IMR-90 (cell line): Measurements from ENCODE around the gene RBBP8. TPM values are rescaled to one million over a fixed set of nuclear protein-coding genes. Genes with fewer than 3 reads are reported as not detected.

Experiments
- ATAC-seq: fragments of 200-7000 bp; cut with Tn5 transposase; 2 replicates; pipeline ENCODE4 v1.9.1; 2020; ENCODE audit warnings: low read depth, mild to moderate bottlenecking, moderate library complexity
- BruUV-seq: library from RNA; stranded (reverse); fragments of 400-500 nt; replicated peaks from 2 replicates; lab custom pipeline; 2021; lab: Mats Ljungman, UMichigan
- CTCF ChIA-PET: fragments of 300-600 bp; formaldehyde crosslinking; extraction: SDS; loops from one replicate; lab custom pipeline; 2021; ENCODE audit warnings: antibody characterized with exemption; lab: Yijun Ruan, JAX
- POLR2A ChIA-PET: fragments of 300-600 bp; sonication (Branson Sonifier 250); formaldehyde crosslinking; loops from one replicate; lab custom pipeline; 2022; ENCODE audit warnings: antibody characterized with exemption; ENCODE audit not compliant: unreplicated experiment; lab: Charles Lee
- DNase-seq: peaks from one replicate; pipeline ENCODE4 v3.0.0; 2013
- H2AFZ ChIP-seq: replicated peaks from 2 replicates; pipeline ENCODE3; 2013; ENCODE audit warnings: low read length, mild to moderate bottlenecking; ENCODE audit not compliant: poor library complexity
- H2AK5ac ChIP-seq: 2 replicates; pipeline ENCODE4 v1.6.1; 2013; ENCODE audit warnings: low read depth, low read length, inconsistent platforms
- H2AK9ac ChIP-seq: replicated peaks from 2 replicates; pipeline ENCODE3; 2013; ENCODE audit warnings: mild to moderate bottlenecking, low read depth, low read length, moderate library complexity; ENCODE audit not compliant: poor library complexity
- H2BK120ac ChIP-seq: 2 replicates; pipeline ENCODE4 v1.6.1; 2013; ENCODE audit warnings: low read depth, low read length, inconsistent platforms
- H2BK15ac ChIP-seq: 3 replicates; pipeline ENCODE4 v1.6.1; 2013; ENCODE audit warnings: low read depth, low read length, inconsistent platforms
- H2BK20ac ChIP-seq: 2 replicates; pipeline ENCODE4 v1.6.1; 2013; ENCODE audit warnings: low read depth, mild to moderate bottlenecking, inconsistent platforms, low read length, moderate library complexity
- H2BK5ac ChIP-seq: 2 replicates; pipeline ENCODE4 v1.6.1; 2013; ENCODE audit warnings: mild to moderate bottlenecking, low read depth, low read length, inconsistent platforms; ENCODE audit not compliant: poor library complexity, severe bottlenecking
- H3K14ac ChIP-seq: replicated peaks from 2 replicates; pipeline ENCODE4 v1.6.1; 2013; ENCODE audit warnings: low read depth, low read length, inconsistent platforms
- H3K18ac ChIP-seq: 2 replicates; pipeline ENCODE4 v1.6.1; 2013; ENCODE audit warnings: low read depth, low read length, control low read depth
- H3K23ac ChIP-seq: 2 replicates; pipeline ENCODE4 v1.6.1; 2013; ENCODE audit warnings: low read depth, low read length, inconsistent platforms
- H3K27ac ChIP-seq: 2 replicates; pipeline ENCODE4 v1.5.1; 2013; ENCODE audit warnings: mild to moderate bottlenecking, control low read depth, low read length; ENCODE audit not compliant: insufficient read depth
- H3K27me3 ChIP-seq: 2 replicates; pipeline ENCODE4 v1.6.1; 2013; ENCODE audit warnings: low read length; ENCODE audit not compliant: control insufficient read depth, insufficient read depth
- H3K36me3 ChIP-seq: 2 replicates; pipeline ENCODE4 v1.6.1; 2013; ENCODE audit warnings: low read length, mixed read lengths; ENCODE audit not compliant: control insufficient read depth, insufficient read depth
- H3K4ac ChIP-seq: 2 replicates; pipeline ENCODE4 v1.6.1; 2013; ENCODE audit warnings: low read depth, low read length, inconsistent platforms
- H3K4me1 ChIP-seq: 2 replicates; pipeline ENCODE4 v1.6.1; 2013; ENCODE audit warnings: low read length, mixed read lengths; ENCODE audit not compliant: control insufficient read depth, insufficient read depth
- H3K4me2 ChIP-seq: 2 replicates; pipeline ENCODE4 v1.6.1; 2013; ENCODE audit warnings: low read depth, mild to moderate bottlenecking, control low read depth, low read length, moderate library complexity
- H3K4me3 ChIP-seq: 2 replicates; pipeline ENCODE4 v1.5.1; 2013; ENCODE audit warnings: low read depth, mild to moderate bottlenecking, control low read depth, low read length, moderate library complexity; ENCODE audit not compliant: insufficient read depth
- H3K56ac ChIP-seq: 2 replicates; pipeline ENCODE4 v1.6.1; 2013; ENCODE audit warnings: low read length, inconsistent platforms; ENCODE audit not compliant: insufficient read depth; ENCODE audit errors: extremely low read depth
- H3K79me1 ChIP-seq, 2 experiments: 2 replicates each; pipeline ENCODE4 v1.6.1; 2013; ENCODE audit warnings: low read length in 2 of 2, inconsistent platforms in 1 of 2, low read depth in 1 of 2
- H3K9ac ChIP-seq: 2 replicates; pipeline ENCODE4 v1.6.1; 2013; ENCODE audit warnings: low read depth, low read length, control low read depth
- H3K9me1 ChIP-seq: 2 replicates; pipeline ENCODE4 v1.6.1; 2013; ENCODE audit warnings: low read length, inconsistent platforms; ENCODE audit not compliant: insufficient read depth
- H3K9me3 ChIP-seq: 2 replicates; pipeline ENCODE4 v1.6.1; 2013; ENCODE audit warnings: low read length; ENCODE audit not compliant: control insufficient read depth, insufficient read depth
- H4K20me1 ChIP-seq: 2 replicates; pipeline ENCODE4 v1.6.1; 2013; ENCODE audit warnings: low read length, inconsistent platforms; ENCODE audit not compliant: insufficient read depth
- H4K5ac ChIP-seq: 2 replicates; pipeline ENCODE4 v1.6.1; 2013; ENCODE audit warnings: mild to moderate bottlenecking, low read depth, low read length, control low read depth
- H4K8ac ChIP-seq, 2 experiments: 2 replicates each; pipeline ENCODE4 v1.6.1; 2013; ENCODE audit warnings: low read depth in 2 of 2, low read length in 2 of 2, control low read depth in 1 of 2, inconsistent platforms in 1 of 2
- H4K91ac ChIP-seq: 2 replicates; pipeline ENCODE4 v1.6.1; 2013; ENCODE audit warnings: low read depth, low read length, inconsistent platforms; ENCODE audit not compliant: insufficient read depth
- FOS ChIP-seq: fragments of 150-350 bp; IDR thresholded peaks from 2 replicates; pipeline ENCODE4 v1.6.1; 2016; ENCODE audit warnings: low read depth, low read length
- MAFK ChIP-seq: IDR thresholded peaks from 2 replicates; pipeline ENCODE4 v1.6.1; 2012; ENCODE audit warnings: low read depth, low read length, improper control_type of control experiment
- MAZ ChIP-seq: IDR thresholded peaks from 2 replicates; pipeline ENCODE4 v1.6.1; 2012; ENCODE audit warnings: low read depth, mild to moderate bottlenecking, low read length, improper control_type of control experiment, moderate library complexity, borderline replicate concordance
- NFE2L2 ChIP-seq: fragments of 150-350 bp; IDR thresholded peaks from 2 replicates; pipeline ENCODE4 v1.6.1; 2016; ENCODE audit warnings: low read depth, mild to moderate bottlenecking, low read length
- POLR2A ChIP-seq: IDR thresholded peaks from 2 replicates; pipeline ENCODE4 v1.6.1; 2012; ENCODE audit warnings: mild to moderate bottlenecking, low read depth, low read length
- WGBS, 2 experiments: methylation state at CpG; one replicate each; pipeline versions ENCODE4 v1.1.5 to v1.1.7; 2013; ENCODE audit warnings: missing lambda C conversion rate in 2 of 2; ENCODE audit not compliant: insufficient read length in 1 of 2; ENCODE audit errors: extremely low coverage in 2 of 2; 5-methylcytosine and 5-hydroxymethylcytosine counted together
- dilution Hi-C: fragments of 300-500 bp; cut with HindIII; formaldehyde crosslinking; loops from one replicate; pipeline ENCODE4 v1.14.3; 2018; ENCODE audit warnings: low sequenced_read_pairs; ENCODE audit not compliant: unreplicated experiment
- in situ Hi-C: fragments of 300-500 bp; cut with MboI; formaldehyde crosslinking; loops from 3 replicates; pipeline ENCODE4 v1.14.3; 2019; ENCODE audit warnings: low sequenced_read_pairs, inconsistent platforms, mixed read lengths
- intact Hi-C: fragments of 100-400 bp; cut with micrococcal nuclease; formaldehyde crosslinking; loops from 2 replicates; pipeline ENCODE4 v1.10.0; 2022
- polyA plus RNA-seq, 3 experiments: library from polyadenylated mRNA; depleted of rRNA; stranded (reverse); fragments of >200 nt; gene quantifications; 2 replicates each; pipeline ENCODE4 v1.2.3, GENCODE V29; 2012; ENCODE audit warnings: low replicate concordance in 1 of 3
- total RNA-seq: library from RNA; depleted of rRNA; stranded (reverse); fragments of >200 nt; gene quantifications from 2 replicates; pipeline ENCODE4 v1.2.3, GENCODE V29; 2012
- TF ChIP-seq, protein P1 (sequence below): fragments of 150-350 bp; IDR thresholded peaks from 2 replicates; pipeline ENCODE4 v1.6.1; 2017; ENCODE audit warnings: mild to moderate bottlenecking, antibody characterized with exemption, low read length, low read depth
- TF ChIP-seq, protein P2 (sequence below): fragments of 150-350 bp; IDR thresholded peaks from 2 replicates; pipeline ENCODE4 v1.6.1; 2016; ENCODE audit warnings: low read depth, mild to moderate bottlenecking, low read length, moderate library complexity, borderline replicate concordance
- TF ChIP-seq, protein P3 (sequence below): conservative IDR thresholded peaks from 2 replicates; pipeline ENCODE4 v1.5.1; 2012; ENCODE audit warnings: mild to moderate bottlenecking, low read depth, low read length, improper control_type of control experiment

The RBBP8 gene
- total and polyA plus RNA-seq, 2 of the 4 experiments (the other 2 are of a cell fraction), result 12.0 to 21.1 TPM

- no peak overlapping the region for H4K91ac ChIP-seq
- ATAC-seq (no peak), DNase-seq (peak; percentile 7)
- no peak overlapping the region for H3K14ac ChIP-seq
- no peaks in the 10 kb centered on the region for H4K20me1 ChIP-seq
- WGBS, 2 experiments, result 100% methylated on average over 1 of the region's 3 CpGs; no CpG with 5 or more reads in 1 of the 2 experiments
- H2AK9ac ChIP-seq, result no peak overlapping the region
- H3K4me1 ChIP-seq, result no peaks in the 10 kb centered on the region
- no peak overlapping the region for H2BK120ac ChIP-seq
- H3K9me1 ChIP-seq, result 0 out of 2 replicates have a peak, but pooled peaks cover 3% of the 10 kb centered on the region
- peaks cover 8% of the 10 kb centered on the region for H3K36me3 ChIP-seq
- H4K5ac ChIP-seq, result no peak overlapping the region
- no peak overlapping the region for H3K9ac ChIP-seq
- no peak overlapping the region for H3K18ac ChIP-seq
- no peak for TF ChIP-seq POLR2A
- TF ChIP-seq MAZ, result no peak
- TF ChIP-seq, protein P1, sequence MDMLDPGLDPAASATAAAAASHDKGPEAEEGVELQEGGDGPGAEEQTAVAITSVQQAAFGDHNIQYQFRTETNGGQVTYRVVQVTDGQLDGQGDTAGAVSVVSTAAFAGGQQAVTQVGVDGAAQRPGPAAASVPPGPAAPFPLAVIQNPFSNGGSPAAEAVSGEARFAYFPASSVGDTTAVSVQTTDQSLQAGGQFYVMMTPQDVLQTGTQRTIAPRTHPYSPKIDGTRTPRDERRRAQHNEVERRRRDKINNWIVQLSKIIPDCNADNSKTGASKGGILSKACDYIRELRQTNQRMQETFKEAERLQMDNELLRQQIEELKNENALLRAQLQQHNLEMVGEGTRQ, result no peak
- TF ChIP-seq FOS, result no peak
- TF ChIP-seq MAFK, result no peak
- TF ChIP-seq NFE2L2, result no peak
- TF ChIP-seq, protein P2, sequence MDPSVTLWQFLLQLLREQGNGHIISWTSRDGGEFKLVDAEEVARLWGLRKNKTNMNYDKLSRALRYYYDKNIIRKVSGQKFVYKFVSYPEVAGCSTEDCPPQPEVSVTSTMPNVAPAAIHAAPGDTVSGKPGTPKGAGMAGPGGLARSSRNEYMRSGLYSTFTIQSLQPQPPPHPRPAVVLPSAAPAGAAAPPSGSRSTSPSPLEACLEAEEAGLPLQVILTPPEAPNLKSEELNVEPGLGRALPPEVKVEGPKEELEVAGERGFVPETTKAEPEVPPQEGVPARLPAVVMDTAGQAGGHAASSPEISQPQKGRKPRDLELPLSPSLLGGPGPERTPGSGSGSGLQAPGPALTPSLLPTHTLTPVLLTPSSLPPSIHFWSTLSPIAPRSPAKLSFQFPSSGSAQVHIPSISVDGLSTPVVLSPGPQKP, result no peak
- TF ChIP-seq, protein P3, sequence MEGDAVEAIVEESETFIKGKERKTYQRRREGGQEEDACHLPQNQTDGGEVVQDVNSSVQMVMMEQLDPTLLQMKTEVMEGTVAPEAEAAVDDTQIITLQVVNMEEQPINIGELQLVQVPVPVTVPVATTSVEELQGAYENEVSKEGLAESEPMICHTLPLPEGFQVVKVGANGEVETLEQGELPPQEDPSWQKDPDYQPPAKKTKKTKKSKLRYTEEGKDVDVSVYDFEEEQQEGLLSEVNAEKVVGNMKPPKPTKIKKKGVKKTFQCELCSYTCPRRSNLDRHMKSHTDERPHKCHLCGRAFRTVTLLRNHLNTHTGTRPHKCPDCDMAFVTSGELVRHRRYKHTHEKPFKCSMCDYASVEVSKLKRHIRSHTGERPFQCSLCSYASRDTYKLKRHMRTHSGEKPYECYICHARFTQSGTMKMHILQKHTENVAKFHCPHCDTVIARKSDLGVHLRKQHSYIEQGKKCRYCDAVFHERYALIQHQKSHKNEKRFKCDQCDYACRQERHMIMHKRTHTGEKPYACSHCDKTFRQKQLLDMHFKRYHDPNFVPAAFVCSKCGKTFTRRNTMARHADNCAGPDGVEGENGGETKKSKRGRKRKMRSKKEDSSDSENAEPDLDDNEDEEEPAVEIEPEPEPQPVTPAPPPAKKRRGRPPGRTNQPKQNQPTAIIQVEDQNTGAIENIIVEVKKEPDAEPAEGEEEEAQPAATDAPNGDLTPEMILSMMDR, result no peak
- no peak overlapping the region for H4K8ac ChIP-seq
- no peak overlapping the region for H3K27ac ChIP-seq
- H3K9me3 ChIP-seq, result no peaks in the 10 kb centered on the region
- no peaks in the 10 kb centered on the region for H3K27me3 ChIP-seq
- H2BK15ac ChIP-seq, result no peak overlapping the region
- no peak overlapping the region for H2BK20ac ChIP-seq
- no peak overlapping the region for H3K56ac ChIP-seq
- intact Hi-C loops, result no loop called here
- in situ Hi-C loops, result no loop called here
- BruUV-seq, result no TSS peak
- no peaks in the 10 kb centered on the region; a peak in 1 of 4 replicates for H3K79me1 ChIP-seq
- no peak overlapping the region for H3K4me2 ChIP-seq
- H3K4me3 ChIP-seq, result no peak overlapping the region
- no peak overlapping the region for H3K4ac ChIP-seq
- no peak overlapping the region for H2BK5ac ChIP-seq
- POLR2A ChIA-PET, result no interaction called here
- H3K23ac ChIP-seq, result no peak overlapping the region
- CTCF ChIA-PET, result no interaction called here
- no peak overlapping the region for H2AK5ac ChIP-seq
- dilution Hi-C loops, result no loop called here
- no peak overlapping the region for H2AFZ ChIP-seq
Observed at GRCh38 chr18:22952525-22952924, 19.4 kb downstream of the RBBP8 start.
